K562 (cell line): ENCODE data around the gene TLE3. TPM values are rescaled to one million over a fixed set of nuclear protein-coding genes. Genes with fewer than 3 reads are reported as not detected.
A peak's percentile ranks its signal among the peaks of the same experiment; 100 is the strongest.

ENCODE experiments used
- ATF2 ChIP-seq: sonication (generic); formaldehyde crosslinking; IDR thresholded peaks from 2 replicates; pipeline ENCODE4 v1.8.1; 2022; ENCODE audit warnings: missing genetic modification reagents
- ATF3 ChIP-seq, 2 experiments: fragments of 450-650 bp in 1 of 2; sonication (generic) in 1 of 2; formaldehyde crosslinking in 1 of 2; IDR thresholded peaks in 1 of 2; conservative IDR thresholded peaks in 1 of 2; 2 replicates each; pipeline versions ENCODE4 v1.6.1 to v1.8.1; 2016 to 2023; ENCODE audit warnings: mild to moderate bottlenecking in 2 of 2, moderate library complexity in 2 of 2, inconsistent platforms in 1 of 2, missing genetic modification reagents in 1 of 2
- CHAMP1 ChIP-seq: fragments of 450-650 bp; IDR thresholded peaks from 2 replicates; pipeline ENCODE4 v1.6.1; 2016; ENCODE audit warnings: mild to moderate bottlenecking
- DIDO1 ChIP-seq: fragments of 450-650 bp; IDR thresholded peaks from 2 replicates; pipeline ENCODE4 v1.6.1; 2016; ENCODE audit warnings: low read depth, missing biosample characterization, missing genetic modification characterization
- EP300 ChIP-seq: IDR thresholded peaks from 2 replicates; pipeline ENCODE4 v1.6.1; 2012; ENCODE audit warnings: low read length, improper control_type of control experiment
- FOXJ2 ChIP-seq: fragments of 200-800 bp; sonication (Bioruptor generic); IDR thresholded peaks from 2 replicates; pipeline ENCODE4 v1.6.1; 2016; ENCODE audit warnings: missing genetic modification characterization, missing compliant biosample characterization
- FOXJ3 ChIP-seq: sonication (generic); formaldehyde crosslinking; IDR thresholded peaks from 2 replicates; pipeline ENCODE4 v1.4.0; 2020; ENCODE audit warnings: mild to moderate bottlenecking, missing genetic modification reagents
- NFRKB ChIP-seq: fragments of 450-650 bp; IDR thresholded peaks from 2 replicates; pipeline ENCODE4 v1.6.1; 2016; ENCODE audit warnings: low read depth
- NR3C1 ChIP-seq: sonication (generic); formaldehyde crosslinking; IDR thresholded peaks from 2 replicates; pipeline ENCODE4 v1.8.1; 2022; ENCODE audit warnings: missing genetic modification reagents
- NUFIP1 ChIP-seq: fragments of 450-650 bp; IDR thresholded peaks from 2 replicates; pipeline ENCODE4 v1.6.1; 2018; ENCODE audit not compliant: partially characterized antibody
- RNF219 ChIP-seq: fragments of 250-450 bp; sonication (Bioruptor Pico); IDR thresholded peaks from 2 replicates; pipeline ENCODE4 v1.5.0; 2022; ENCODE audit warnings: mild to moderate bottlenecking
- SIRT6 ChIP-seq: IDR thresholded peaks from one replicate; pipeline ENCODE4 v1.6.1; 2012; ENCODE audit warnings: low read depth, mild to moderate bottlenecking, control low read depth, inconsistent platforms, low read length, moderate library complexity
- THAP7 ChIP-seq: fragments of 250-450 bp; sonication (Bioruptor Pico); IDR thresholded peaks from 2 replicates; pipeline ENCODE4 v1.5.0; 2021
- WHSC1 ChIP-seq: IDR thresholded peaks from one replicate; pipeline ENCODE4 v1.6.1; 2012; ENCODE audit warnings: low read length, control low read depth, inconsistent platforms
- XRCC4 ChIP-seq: IDR thresholded peaks from one replicate; pipeline ENCODE4 v1.6.1; 2011; ENCODE audit not compliant: insufficient read depth, insufficient read length; ENCODE audit errors: extremely low read depth
- ZFP91 ChIP-seq: sonication (generic); formaldehyde crosslinking; IDR thresholded peaks from 2 replicates; pipeline ENCODE4 v1.8.0; 2022; ENCODE audit warnings: mild to moderate bottlenecking, missing genetic modification reagents
- ZFPM2 ChIP-seq: fragments of 250-450 bp; sonication (Bioruptor Pico); IDR thresholded peaks from 2 replicates; pipeline ENCODE4 v1.5.1; 2022; ENCODE audit warnings: mild to moderate bottlenecking
- ZNF584 ChIP-seq: fragments of 200-800 bp; sonication (Bioruptor generic); IDR thresholded peaks from 2 replicates; pipeline ENCODE4 v1.6.1; 2016; ENCODE audit warnings: low read depth, mild to moderate bottlenecking, missing genetic modification characterization, missing compliant biosample characterization
- ZNF644 ChIP-seq: fragments of 200-800 bp; sonication (Bioruptor generic); IDR thresholded peaks from 2 replicates; pipeline ENCODE4 v1.6.1; 2016; ENCODE audit warnings: low read depth, missing genetic modification characterization, missing compliant biosample characterization
- polyA plus RNA-seq, 8 experiments: library from polyadenylated mRNA; depleted of rRNA in 4 of 8; stranded (reverse) in 5 of 8; unstranded in 3 of 8; fragments of >200 nt; fragmentation: Nextera tagmentation in 2 of 8; fragmentation: Illumina TruSeq in 1 of 8; extraction: Ambion mirVana in 2 of 8; extraction: Trizol in 1 of 8; gene quantifications; 2 replicates each; pipeline versions ENCODE4 v1.2.1 to v1.2.3, GENCODE V29; 2011 to 2014; ENCODE audit warnings: inconsistent platforms in 1 of 8, missing spikeins in 1 of 8
- total RNA-seq, 7 experiments: library from RNA; depleted of rRNA in 6 of 7; stranded (reverse); fragments of >200 nt in 6 of 7; fragmentation: Illumina TruSeq in 2 of 7; extraction: Trizol in 2 of 7; gene quantifications; 2 replicates each; pipeline versions ENCODE4 v1.2.1 to v1.2.3, GENCODE V29; 2011 to 2021; ENCODE audit warnings: low replicate concordance in 1 of 7

The TLE3 gene
- total and polyA plus RNA-seq, 9 of the 15 experiments (the other 6 are each of a cell fraction or from before 2014, with no cell fraction given): 1.5 to 84.2 (median 14.1) TPM

- TF ChIP-seq ATF2 (CRISPR knock-in tag): no peak
- no peak for TF ChIP-seq NR3C1
- no peak for TF ChIP-seq ZNF644
- no peak for TF ChIP-seq CHAMP1
- TF ChIP-seq NUFIP1: no peak
- no peak for TF ChIP-seq ZFPM2
- no peak for TF ChIP-seq RNF219
- TF ChIP-seq THAP7: no peak
- TF ChIP-seq XRCC4: no peak
- TF ChIP-seq ZFP91: no peak
- TF ChIP-seq NFRKB: no peak
- TF ChIP-seq SIRT6: no peak
- TF ChIP-seq EP300: peak; percentile 92
- peak; percentile 28; the same call in 1 of the 2 replicates for TF ChIP-seq ATF3 (IDR thresholded peaks at IDR 0.05)
- TF ChIP-seq ATF3 (CRISPR knock-in tag; conservative IDR thresholded peaks at IDR 0.05): no peak
- no peak for TF ChIP-seq ZNF584 (CRISPR knock-in tag)
- TF ChIP-seq WHSC1: no peak
- no peak for TF ChIP-seq FOXJ2 (tag)
- no peak for TF ChIP-seq DIDO1
- TF ChIP-seq FOXJ3: no peak
Observed at GRCh38 chr15:70091726-70092463, 5.8 kb downstream of the TLE3 start (continued).
